Measurements from ENCODE around the gene LAT.
"Not testable (repeated sequence)": the region's sequence is repeated elsewhere in the genome, so short reads cannot be mapped to it uniquely, and the experiment has no call there.

LAT gene

GRCh38 chr16:28969696-28970095 is 15.2 kb upstream of the LAT start:
- not testable (repeated sequence) for H3K27me3 ChIP-seq (ENCODE audit: insufficient read depth, low read length, poor library complexity); H2BK120ac ChIP-seq (ENCODE audit: low read depth, low read length); H3K9ac ChIP-seq (ENCODE audit: low read length); H3K56ac ChIP-seq (ENCODE audit: low read length); H3K23ac ChIP-seq (ENCODE audit: low read length); H3K4ac ChIP-seq (ENCODE audit: low read depth, low read length); H2BK15ac ChIP-seq (replicated peaks; ENCODE audit: low read depth); H3K27ac ChIP-seq (ENCODE audit: low read depth, low read length); H3K18ac ChIP-seq (ENCODE audit: low read length); H3K79me1 ChIP-seq (ENCODE audit: low read length); H3K36me3 ChIP-seq (ENCODE audit: control insufficient read depth, insufficient read depth, low read length); H3K79me2 ChIP-seq (ENCODE audit: control insufficient read depth, insufficient read depth, low read length); H2AK5ac ChIP-seq (ENCODE audit: low read length); H4K8ac ChIP-seq (ENCODE audit: low read depth, low read length); H4K5ac ChIP-seq (ENCODE audit: low read length); DNase-seq; H3K4me2 ChIP-seq (ENCODE audit: low read length); H3K4me3 ChIP-seq (ENCODE audit: low read length); H3K4me1 ChIP-seq (ENCODE audit: control insufficient read depth, low read depth, low read length); H2BK5ac ChIP-seq (ENCODE audit: low read length)
- no CpG with 5 or more reads among the region's 2 CpGs for WGBS (ENCODE audit: extremely low coverage, insufficient coverage, low lambda C conversion rate)

- no peaks in the 10 kb centered on the region for H3K79me2 ChIP-seq (ENCODE audit: control insufficient read depth, insufficient read depth, low read length)
- H3K9ac ChIP-seq (ENCODE audit: low read length) = peak overlapping the region; percentile 80
- H3K23ac ChIP-seq (ENCODE audit: low read length) = no peak overlapping the region
- peak overlapping the region; percentile 100 for H3K4me2 ChIP-seq (ENCODE audit: low read length)
- H3K4ac ChIP-seq (ENCODE audit: low read depth, low read length) = peak overlapping the region; percentile 44
- H4K8ac ChIP-seq (ENCODE audit: low read depth, low read length) = peak overlapping the region; percentile 7
- H2BK120ac ChIP-seq (ENCODE audit: low read depth, low read length) = no peak overlapping the region
- no peak overlapping the region for H2BK15ac ChIP-seq (replicated peaks; ENCODE audit: low read depth)
- peak overlapping the region; percentile 90 for H3K56ac ChIP-seq (ENCODE audit: low read length)
- H3K18ac ChIP-seq (ENCODE audit: low read length) = peak overlapping the region; percentile 43
- peak overlapping the region; percentile 83 for H3K27ac ChIP-seq (ENCODE audit: low read depth, low read length)
- H3K4me3 ChIP-seq (ENCODE audit: low read length) = peak overlapping the region; percentile 71
- H3K4me1 ChIP-seq (ENCODE audit: control insufficient read depth, low read depth, low read length) = no peaks in the 10 kb centered on the region
- H3K36me3 ChIP-seq (ENCODE audit: control insufficient read depth, insufficient read depth, low read length) = no peaks in the 10 kb centered on the region
- H3K27me3 ChIP-seq (ENCODE audit: insufficient read depth, low read length, poor library complexity) = no peaks in the 10 kb centered on the region
- peak; percentile 85 for DNase-seq
- H2BK5ac ChIP-seq (ENCODE audit: low read length) = peak overlapping the region; percentile 17
- no CpG with 5 or more reads among the region's 17 CpGs for WGBS (ENCODE audit: extremely low coverage, insufficient coverage, low lambda C conversion rate)
- peak overlapping the region; percentile 91 for H4K5ac ChIP-seq (ENCODE audit: low read length)
- no peak overlapping the region for H2AK5ac ChIP-seq (ENCODE audit: low read length)
- peaks cover 6% of the 10 kb centered on the region for H3K79me1 ChIP-seq (ENCODE audit: low read length)
Measured at GRCh38 chr16:28974007-28974436, 10.8 kb upstream of the LAT start.

GRCh38 chr16:28974437-28975157 is 10.3 kb upstream of the LAT start, which contains the start of gene SPNS1:
SPNS1 (plus strand) TSS chr16:28974778; CDS start chr16:28975152, 374 bp downstream.
- H3K23ac ChIP-seq (ENCODE audit: low read length) = no peak within 1 kb of the TSS
- peak within 1 kb of the TSS; percentile 44 for H3K4ac ChIP-seq (ENCODE audit: low read depth, low read length)
- H3K18ac ChIP-seq (ENCODE audit: low read length) = peak within 1 kb of the TSS; percentile 43
- peak within 1 kb of the TSS; percentile 91 for H4K5ac ChIP-seq (ENCODE audit: low read length)
- H4K8ac ChIP-seq (ENCODE audit: low read depth, low read length) = peak within 1 kb of the TSS; percentile 7
- DNase-seq = peak; percentile 98
- H3K4me1 ChIP-seq (ENCODE audit: control insufficient read depth, low read depth, low read length) = no peaks in the 10 kb centered on the region
- no peaks in the 10 kb centered on the region for H3K27me3 ChIP-seq (ENCODE audit: insufficient read depth, low read length, poor library complexity)
- H3K79me1 ChIP-seq (ENCODE audit: low read length) = peaks cover 6% of the 10 kb centered on the region
- peak within 1 kb of the TSS; percentile 99 for H3K4me3 ChIP-seq (ENCODE audit: low read length)
- peak within 1 kb of the TSS; percentile 17 for H2BK5ac ChIP-seq (ENCODE audit: low read length)
- H3K79me2 ChIP-seq (ENCODE audit: control insufficient read depth, insufficient read depth, low read length) = no peaks in the 10 kb centered on the region
- no CpG with 5 or more reads among the region's 60 CpGs for WGBS (ENCODE audit: extremely low coverage, insufficient coverage, low lambda C conversion rate)
- no peak within 1 kb of the TSS for H2BK15ac ChIP-seq (replicated peaks; ENCODE audit: low read depth)
- no peaks in the 10 kb centered on the region for H3K36me3 ChIP-seq (ENCODE audit: control insufficient read depth, insufficient read depth, low read length)
- H2AK5ac ChIP-seq (ENCODE audit: low read length) = no peak within 1 kb of the TSS
- peak within 1 kb of the TSS; percentile 83 for H3K27ac ChIP-seq (ENCODE audit: low read depth, low read length)
- H3K4me2 ChIP-seq (ENCODE audit: low read length) = peak within 1 kb of the TSS; percentile 100
- peak within 1 kb of the TSS; percentile 97 for H3K56ac ChIP-seq (ENCODE audit: low read length)
- peak within 1 kb of the TSS; percentile 90 for H3K9ac ChIP-seq (ENCODE audit: low read length)
- H2BK120ac ChIP-seq (ENCODE audit: low read depth, low read length) = no peak within 1 kb of the TSS

DNA sequence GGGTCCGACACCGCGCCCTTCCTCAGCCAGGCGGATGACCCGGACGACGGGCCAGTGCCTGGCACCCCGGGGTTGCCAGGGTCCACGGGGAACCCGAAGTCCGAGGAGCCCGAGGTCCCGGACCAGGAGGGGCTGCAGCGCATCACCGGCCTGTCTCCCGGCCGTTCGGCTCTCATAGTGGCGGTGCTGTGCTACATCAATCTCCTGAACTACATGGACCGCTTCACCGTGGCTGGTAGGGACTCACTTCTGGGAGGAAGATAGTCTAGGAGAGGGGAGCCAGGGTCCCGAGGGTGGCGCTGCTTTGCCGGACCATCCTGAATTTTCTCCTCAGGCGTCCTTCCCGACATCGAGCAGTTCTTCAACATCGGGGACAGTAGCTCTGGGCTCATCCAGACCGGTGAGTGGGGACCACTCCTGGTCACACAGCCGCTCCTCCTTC is 9.7 kb upstream of the LAT start:
- H2AK5ac ChIP-seq (ENCODE audit: low read length) = no peak overlapping the region
- H3K4me1 ChIP-seq (ENCODE audit: control insufficient read depth, low read depth, low read length) = no peaks in the 10 kb centered on the region
- H3K9ac ChIP-seq (ENCODE audit: low read length) = peak overlapping the region; percentile 90
- H4K8ac ChIP-seq (ENCODE audit: low read depth, low read length) = no peak overlapping the region
- H3K4ac ChIP-seq (ENCODE audit: low read depth, low read length) = no peak overlapping the region
- H2BK120ac ChIP-seq (ENCODE audit: low read depth, low read length) = no peak overlapping the region
- no peak overlapping the region for H3K23ac ChIP-seq (ENCODE audit: low read length)
- no peak overlapping the region for H3K18ac ChIP-seq (ENCODE audit: low read length)
- no peak for DNase-seq
- WGBS (ENCODE audit: extremely low coverage, insufficient coverage, low lambda C conversion rate) = no CpG with 5 or more reads among the region's 30 CpGs
- H3K56ac ChIP-seq (ENCODE audit: low read length) = peak overlapping the region; percentile 97
- no peak overlapping the region for H2BK15ac ChIP-seq (replicated peaks; ENCODE audit: low read depth)
- no peak overlapping the region for H4K5ac ChIP-seq (ENCODE audit: low read length)
- no peaks in the 10 kb centered on the region for H3K27me3 ChIP-seq (ENCODE audit: insufficient read depth, low read length, poor library complexity)
- H3K27ac ChIP-seq (ENCODE audit: low read depth, low read length) = no peak overlapping the region
- H3K4me3 ChIP-seq (ENCODE audit: low read length) = peak overlapping the region; percentile 99
- no peaks in the 10 kb centered on the region for H3K36me3 ChIP-seq (ENCODE audit: control insufficient read depth, insufficient read depth, low read length)
- H2BK5ac ChIP-seq (ENCODE audit: low read length) = no peak overlapping the region
- no peaks in the 10 kb centered on the region for H3K79me2 ChIP-seq (ENCODE audit: control insufficient read depth, insufficient read depth, low read length)
- H3K4me2 ChIP-seq (ENCODE audit: low read length) = peak overlapping the region; percentile 83
- H3K79me1 ChIP-seq (ENCODE audit: low read length) = peaks cover 6% of the 10 kb centered on the region

- Histone ChIP-seq H3K27ac (ENCODE audit: low read depth, low read length) (no peak overlapping the region), H3K36me3 (ENCODE audit: control insufficient read depth, insufficient read depth, low read length) (no peaks in the 10 kb centered on the region), H3K56ac (ENCODE audit: low read length) (no peak overlapping the region), H3K79me1 (ENCODE audit: low read length) (peaks cover 6% of the 10 kb centered on the region), H3K79me2 (ENCODE audit: control insufficient read depth, insufficient read depth, low read length) (no peaks in the 10 kb centered on the region), H3K18ac (ENCODE audit: low read length) (no peak overlapping the region), H3K27me3 (ENCODE audit: insufficient read depth, low read length, poor library complexity) (no peaks in the 10 kb centered on the region), H3K4me3 (ENCODE audit: low read length) (no peak overlapping the region), H3K23ac (ENCODE audit: low read length) (no peak overlapping the region), H3K9ac (ENCODE audit: low read length) (no peak overlapping the region), H2BK120ac (ENCODE audit: low read depth, low read length) (no peak overlapping the region), H2BK5ac (ENCODE audit: low read length) (no peak overlapping the region), H4K8ac (ENCODE audit: low read depth, low read length) (no peak overlapping the region), H4K5ac (ENCODE audit: low read length) (no peak overlapping the region), H2AK5ac (ENCODE audit: low read length) (no peak overlapping the region), H2BK15ac (replicated peaks; ENCODE audit: low read depth) (no peak overlapping the region), H3K4me1 (ENCODE audit: control insufficient read depth, low read depth, low read length) (no peaks in the 10 kb centered on the region), H3K4ac (ENCODE audit: low read depth, low read length) (no peak overlapping the region), H3K4me2 (ENCODE audit: low read length) (no peak overlapping the region)
- DNase-seq = peak; percentile 47
- WGBS (ENCODE audit: extremely low coverage, insufficient coverage, low lambda C conversion rate) = no CpG with 5 or more reads among the region's 11 CpGs
Measured at GRCh38 chr16:28977703-28978662, 6.9 kb upstream of the LAT start.
